GM18861 (cell line): ENCODE results near the gene SLC35F3.
A peak's percentile ranks its signal among the peaks of the same experiment; 100 is the strongest.
"Not testable (repeated sequence)": the region's sequence is repeated elsewhere in the genome, so short reads cannot be mapped to it uniquely, and the experiment has no call there.

Source experiments
- ATAC-seq: cut with Tn5 transposase; IDR thresholded peaks from one replicate; pipeline ENCODE4 v1.9.1; 2021; ENCODE audit not compliant: unreplicated experiment

Gene SLC35F3

GRCh38 chr1:234243521-234244260 is 339.2 kb downstream of the SLC35F3 start:
- ATAC-seq: no peak

GRCh38 chr1:234244482-234244881 is 340.0 kb downstream of the SLC35F3 start:
- ATAC-seq: no peak

GRCh38 chr1:234246638-234247116 is 342.2 kb downstream of the SLC35F3 start:
- peak; percentile 90 for ATAC-seq

DNA sequence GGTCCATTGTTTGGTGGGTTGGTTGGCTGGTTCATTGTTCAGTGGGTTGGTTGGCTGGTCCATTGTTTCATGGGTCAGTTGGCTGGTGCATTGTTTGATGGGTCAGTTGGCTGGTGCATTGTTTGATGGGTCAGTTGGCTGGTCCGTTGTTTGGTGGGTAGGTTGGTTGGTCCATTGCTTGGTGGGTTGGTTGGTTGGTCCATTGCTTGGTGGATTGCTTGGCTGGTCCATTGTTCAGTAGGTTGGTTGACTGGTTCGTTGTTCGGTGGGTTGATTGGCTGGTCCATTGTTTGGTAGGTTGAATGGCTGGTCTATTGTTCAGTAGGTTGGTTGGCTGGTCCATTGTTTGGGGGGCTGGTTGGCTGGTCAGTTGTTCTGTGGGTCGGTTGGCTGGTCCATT is 343.3 kb downstream of the SLC35F3 start:
- ATAC-seq: not testable (repeated sequence)

DNA sequence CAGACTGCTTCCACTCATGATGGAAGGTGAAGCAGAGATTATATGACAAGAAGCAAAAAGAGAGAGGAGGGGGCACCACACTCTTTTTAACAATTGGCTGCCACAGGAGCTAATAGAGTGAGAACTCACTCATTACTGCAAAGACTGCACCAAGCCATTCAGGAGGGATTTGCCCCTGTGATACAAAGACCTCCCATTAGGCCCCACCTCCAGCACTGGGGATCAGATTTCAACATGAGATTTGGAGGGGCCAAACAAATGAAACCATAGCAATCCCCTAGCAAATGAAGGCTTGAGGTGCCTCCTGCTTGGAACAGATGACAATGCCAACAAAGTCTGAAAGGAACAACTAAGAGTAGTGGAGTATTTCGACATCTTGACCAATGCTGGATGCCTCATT is 346.3 kb downstream of the SLC35F3 start:
- no peak for ATAC-seq

GRCh38 chr1:234253732-234254131 is 349.3 kb downstream of the SLC35F3 start:
- ATAC-seq: no peak

DNA sequence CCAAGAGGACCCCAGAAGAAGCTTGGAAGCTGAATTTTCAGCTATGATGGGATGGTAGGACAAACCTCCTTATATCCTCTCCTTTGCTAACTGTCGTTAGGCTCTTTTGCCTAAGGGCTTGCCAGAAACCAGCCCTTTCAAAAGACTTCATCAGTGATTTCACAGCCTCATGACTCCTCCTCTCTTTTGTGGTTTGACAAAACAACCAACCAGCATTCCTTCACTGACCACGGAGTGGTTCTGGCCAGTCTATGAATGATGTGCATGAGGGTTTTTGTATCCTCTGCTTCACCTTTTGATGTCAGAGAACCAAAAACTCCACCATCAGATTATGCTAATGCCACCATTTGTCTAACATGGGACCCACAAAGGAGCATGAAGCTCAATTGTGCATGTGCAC is 351.9 kb downstream of the SLC35F3 start:
- no peak for ATAC-seq

GRCh38 chr1:234258071-234258470 is 353.6 kb downstream of the SLC35F3 start:
- no peak for ATAC-seq

- no peak for ATAC-seq
Observed at GRCh38 chr1:234260578-234260977, 356.1 kb downstream of the SLC35F3 start.

DNA sequence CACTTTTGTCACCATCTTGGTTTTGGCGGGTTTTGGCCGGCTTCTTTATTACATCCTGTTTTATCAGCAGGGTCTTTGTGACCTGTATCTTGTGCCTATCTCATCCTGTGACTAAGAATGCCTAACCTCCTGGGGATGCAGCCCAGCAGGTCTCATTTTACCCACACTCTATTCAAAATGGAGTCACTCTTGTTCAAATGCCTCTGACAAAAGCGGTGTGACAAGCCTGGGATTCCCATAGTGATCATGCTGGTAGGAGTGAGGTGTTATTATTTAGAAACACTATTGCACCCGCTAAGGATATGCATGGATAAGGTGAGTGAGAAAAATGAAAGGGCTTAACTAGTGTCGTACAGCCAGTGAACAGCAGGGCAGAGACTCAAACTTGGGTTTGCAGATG is 357.1 kb downstream of the SLC35F3 start:
- no peak for ATAC-seq

DNA sequence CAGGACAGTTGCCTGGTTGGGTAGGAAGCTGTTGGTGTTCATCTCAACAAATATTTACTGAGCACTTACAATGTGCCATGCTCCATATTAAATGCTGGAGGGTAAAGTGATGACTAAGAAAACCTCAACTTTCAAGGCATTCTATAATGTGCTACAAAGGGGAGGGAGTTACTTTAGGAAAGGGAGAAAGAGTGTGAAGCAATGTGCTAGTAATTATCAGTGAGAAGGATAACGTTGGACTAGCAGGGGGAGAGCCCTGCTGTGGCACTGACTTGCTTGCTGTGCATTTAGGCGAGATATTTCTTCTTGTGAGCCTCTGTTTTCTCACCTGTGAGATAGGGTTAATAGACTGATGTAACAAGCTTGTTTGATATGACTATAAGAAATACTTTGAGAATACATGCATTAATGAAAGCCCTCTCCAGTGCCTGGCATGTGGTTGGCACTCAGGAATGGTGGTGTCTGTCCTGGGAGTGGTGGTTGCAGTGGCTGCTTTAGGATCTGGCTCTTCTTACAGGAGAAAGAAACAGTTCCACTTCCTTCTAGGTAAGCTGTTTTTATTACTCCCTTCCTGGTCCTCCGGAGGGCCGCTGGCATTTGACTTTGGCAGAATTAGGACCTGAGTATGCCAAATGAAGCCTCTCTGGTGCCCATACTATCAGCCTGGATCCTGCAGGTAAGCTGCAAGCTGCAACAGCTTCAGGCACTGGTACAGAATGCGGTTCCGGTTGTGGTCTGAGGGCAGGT is 357.7 kb downstream of the SLC35F3 start:
- no peak for ATAC-seq

DNA sequence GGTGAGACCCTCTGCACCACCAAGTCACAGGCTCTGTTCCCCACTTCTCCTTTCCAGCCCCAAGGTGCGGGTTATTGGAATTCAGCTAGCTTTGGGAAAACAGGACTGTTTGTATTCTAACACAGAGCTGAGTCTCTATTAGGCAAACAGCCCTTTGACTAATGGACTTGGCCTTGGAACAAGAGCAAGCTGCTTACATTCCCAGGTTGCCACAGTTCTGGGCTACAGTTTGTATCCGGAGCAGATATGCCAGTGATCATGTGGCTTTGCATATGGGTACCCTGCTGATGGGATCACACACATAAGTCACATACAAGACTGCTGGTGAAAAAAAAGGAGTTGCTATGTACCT is 358.3 kb downstream of the SLC35F3 start:
- ATAC-seq: no peak

DNA sequence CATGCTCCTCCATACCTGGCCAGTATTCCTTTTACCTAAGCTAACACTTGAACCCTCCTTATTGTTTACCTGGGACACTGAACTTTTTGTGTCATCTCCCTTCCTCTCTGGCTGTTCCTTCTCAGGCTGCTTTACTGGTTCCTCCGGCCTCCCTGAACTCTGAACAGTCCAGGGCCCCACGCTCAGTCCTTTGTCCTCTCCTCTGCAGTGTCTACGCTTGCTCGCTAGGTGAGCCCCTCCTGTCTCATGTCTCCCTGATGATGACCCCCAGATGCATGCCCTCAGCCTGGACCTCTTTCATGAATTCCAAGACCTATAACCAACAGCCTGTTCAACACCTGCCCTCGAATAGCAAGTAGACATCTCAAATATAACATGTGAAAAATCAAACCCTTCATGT is 360.4 kb downstream of the SLC35F3 start:
- ATAC-seq: no peak

GRCh38 chr1:234265321-234265720 is 360.8 kb downstream of the SLC35F3 start:
- ATAC-seq: no peak

GRCh38 chr1:234265861-234266260 is 361.4 kb downstream of the SLC35F3 start:
- ATAC-seq: no peak

- no peak for ATAC-seq
Observed at GRCh38 chr1:234270093-234270492, 365.6 kb downstream of the SLC35F3 start.

DNA sequence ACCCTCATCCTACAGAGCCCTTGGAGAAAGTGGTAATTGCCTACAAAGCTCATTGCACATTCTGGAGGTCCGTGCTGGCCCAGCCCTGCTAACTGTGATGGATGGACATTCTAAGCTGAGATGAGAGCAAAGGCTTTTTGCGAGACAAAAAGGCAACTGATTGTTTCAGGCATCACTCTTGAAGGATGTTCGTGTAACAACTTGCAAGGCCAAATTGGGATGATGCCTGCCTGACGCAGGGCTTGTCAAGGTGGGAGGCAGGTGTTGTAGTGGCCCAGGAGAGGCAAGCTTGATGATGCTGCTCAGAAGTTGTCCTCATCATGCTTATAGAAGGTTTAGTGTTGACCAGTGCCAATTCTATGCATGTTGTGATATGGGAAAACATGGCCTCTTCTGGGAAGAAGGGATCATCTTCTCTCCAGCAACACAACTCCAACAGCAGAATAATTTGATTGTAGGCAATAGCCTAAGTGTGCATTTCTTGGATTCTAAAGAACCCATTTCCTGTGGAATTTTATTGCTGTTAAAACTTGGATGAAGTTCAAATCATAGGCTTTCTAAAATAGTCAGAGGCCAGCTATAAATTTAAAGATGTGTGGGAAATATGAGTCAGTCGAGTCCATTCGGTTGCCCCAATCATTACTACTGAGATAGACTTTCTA is 366.2 kb downstream of the SLC35F3 start:
- no peak for ATAC-seq

DNA sequence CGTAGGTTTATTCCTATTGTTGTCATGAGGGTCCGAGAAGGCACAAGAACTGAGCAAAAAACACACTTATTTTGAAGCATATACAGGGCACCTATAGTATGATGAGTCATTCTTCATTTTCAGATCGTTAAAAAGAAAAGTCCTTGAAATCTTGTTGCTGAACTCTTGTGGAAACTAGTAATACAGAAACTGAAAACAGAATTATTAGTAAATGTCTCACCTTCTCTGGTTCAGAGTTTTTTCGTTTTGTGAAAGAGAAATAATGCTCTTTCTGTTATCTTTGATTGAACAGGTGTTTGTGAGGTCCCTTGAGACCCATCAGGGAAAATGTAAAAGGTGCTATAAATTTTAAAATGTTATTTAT is 366.7 kb downstream of the SLC35F3 start:
- ATAC-seq: peak; percentile 96

DNA sequence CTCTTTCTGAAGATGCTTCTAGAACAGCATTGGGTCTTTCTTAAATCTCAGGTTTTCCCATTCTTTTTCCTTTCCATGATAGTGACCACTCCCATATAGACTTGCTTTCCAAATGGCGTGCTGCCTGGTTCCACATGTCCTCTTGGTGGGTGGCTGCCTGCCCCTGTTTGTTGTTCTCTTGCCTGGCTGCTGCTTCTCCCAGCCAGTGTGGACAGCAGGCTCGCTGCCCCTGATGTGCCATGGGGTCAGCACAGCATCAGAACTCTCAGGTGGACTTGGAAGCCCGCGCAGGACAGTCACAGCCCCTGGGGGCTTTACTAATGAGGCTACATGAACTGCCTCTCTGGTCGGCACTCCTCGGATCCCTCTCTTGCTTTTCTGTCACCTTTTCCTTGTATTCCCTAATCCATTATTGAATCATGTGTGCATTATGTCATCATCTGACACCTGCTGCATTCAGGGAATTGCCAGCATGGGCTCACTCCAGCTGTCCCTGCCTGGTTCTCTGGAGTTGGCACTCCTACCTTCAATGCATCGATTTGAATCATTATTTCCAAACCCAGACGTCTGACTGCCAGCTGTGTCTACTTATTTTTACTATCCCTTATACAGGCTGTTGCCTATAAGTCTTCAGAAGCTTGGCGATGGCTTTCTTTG is 368.3 kb downstream of the SLC35F3 start:
- ATAC-seq: no peak

DNA sequence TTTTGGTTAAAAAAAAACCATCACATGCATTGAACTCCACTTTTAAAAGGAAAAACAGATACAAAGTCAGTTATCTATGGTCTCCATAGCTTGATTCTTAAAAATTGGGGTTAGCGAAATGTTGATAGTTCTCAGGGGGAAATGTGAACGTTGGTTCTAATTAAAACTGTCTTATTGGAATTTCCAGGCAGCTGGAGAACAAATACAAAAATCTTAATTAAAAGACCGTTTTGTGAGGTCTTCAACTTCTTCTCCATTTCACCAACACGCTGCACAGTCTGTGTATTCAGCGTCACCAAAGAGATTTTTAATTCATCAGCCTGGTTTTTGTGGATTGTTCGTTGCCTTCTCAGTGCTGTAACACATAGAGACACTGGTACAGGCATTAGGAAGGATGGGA is 369.5 kb downstream of the SLC35F3 start:
- ATAC-seq: no peak

GRCh38 chr1:234276151-234276788 is 371.8 kb downstream of the SLC35F3 start:
- ATAC-seq: no peak
